GM21619 (cell line): ENCODE measurements around the gene FGF14.

Source experiments
- ATAC-seq: cut with Tn5 transposase; IDR thresholded peaks from one replicate; pipeline ENCODE4 v1.9.1; 2021; ENCODE audit not compliant: unreplicated experiment

FGF14 gene

GRCh38 chr13:101700598-101700997 lies 701.2 kb downstream of the FGF14 start:
- no peak for ATAC-seq

GRCh38 chr13:101698400-101698799 lies 703.4 kb downstream of the FGF14 start:
- ATAC-seq: no peak

- ATAC-seq: no peak
These were observed 704.1 kb downstream of the FGF14 start for GRCh38 chr13:101697745-101698144.

- no peak for ATAC-seq
These were observed 705.9 kb downstream of the FGF14 start for GRCh38 chr13:101695870-101696516.

- no peak for ATAC-seq
These were observed 710.4 kb downstream of the FGF14 start for GRCh38 chr13:101691341-101691860.

- no peak for ATAC-seq
These were observed 711.0 kb downstream of the FGF14 start for GRCh38 chr13:101690871-101691270.

GRCh38 chr13:101686003-101686402 lies 715.8 kb downstream of the FGF14 start:
- no peak for ATAC-seq

GRCh38 chr13:101681834-101682233 lies 720.0 kb downstream of the FGF14 start:
- ATAC-seq: no peak

GRCh38 chr13:101673360-101674105 lies 728.3 kb downstream of the FGF14 start:
- no peak for ATAC-seq

- no peak for ATAC-seq
These were observed 740.0 kb downstream of the FGF14 start for GRCh38 chr13:101661839-101662238.
